ENCODE results near the gene TRPV3. TPM values are rescaled to one million over a fixed set of nuclear protein-coding genes. Genes with fewer than 3 reads are reported as not detected.
A peak's percentile ranks its signal among the peaks of the same experiment; 100 is the strongest.

TRPV3 gene
- total and polyA plus RNA-seq, 2 of the 8 experiments (the other 6 are each of a cell fraction or from before 2014, with no cell fraction given), result 0.56 to 1.0 TPM

DNA sequence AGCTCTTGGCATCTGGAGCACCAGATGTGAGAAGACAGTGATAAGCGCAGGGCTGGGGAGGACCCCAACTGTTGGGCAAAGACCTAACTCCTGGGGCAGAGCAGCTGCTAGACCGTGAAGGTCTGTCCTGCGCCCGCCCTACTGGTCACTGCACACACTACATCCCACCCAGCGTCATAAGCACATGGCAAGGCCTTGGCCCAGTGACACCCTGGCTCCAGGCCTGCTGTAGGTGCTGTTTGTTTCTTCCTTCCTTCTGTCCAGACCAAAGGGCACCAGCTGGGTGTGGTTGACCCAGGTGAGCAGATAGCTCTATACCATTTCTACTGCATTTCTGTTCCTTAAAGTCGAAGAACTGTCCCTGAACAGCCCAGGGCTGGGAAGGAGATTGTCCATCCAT, 6.4 kb downstream of the TRPV3 start:
- no peaks in the 10 kb centered on the region for H3K79me1 ChIP-seq (ENCODE audit: low read depth, low read length)
- H3K18ac ChIP-seq (ENCODE audit: extremely low read depth, low read length), result no peak overlapping the region
- no peak overlapping the region for H3K14ac ChIP-seq (ENCODE audit: insufficient read length)
- DNase-seq (ENCODE audit: low read depth in 1 of 2, low spot score in 2 of 2), result no peak
- no peak overlapping the region for H3K56ac ChIP-seq (replicated peaks; ENCODE audit: insufficient read length, low read depth, low read length)
- H4K91ac ChIP-seq (replicated peaks; ENCODE audit: insufficient read length, low read length), result no peak overlapping the region
- H4K20me1 ChIP-seq (replicated peaks in 1 of 2; ENCODE audit: control insufficient read depth in 1 of 2, insufficient read depth in 2 of 2, low read length in 2 of 2), result peaks cover 0 to 4% of the 10 kb centered on the region in 2 experiments
- H3K79me2 ChIP-seq (ENCODE audit: control insufficient read depth in 1 of 2, insufficient read depth in 2 of 2, low read length in 2 of 2), result no peaks in the 10 kb centered on the region
- no peaks in the 10 kb centered on the region for H3K27me3 ChIP-seq (replicated peaks in 1 of 4; ENCODE audit: control insufficient read depth in 3 of 4, extremely low read depth in 1 of 4, insufficient read depth in 3 of 4, low read length in 3 of 4)
- H2BK12ac ChIP-seq (ENCODE audit: low read depth, low read length), result no peak overlapping the region
- FAIRE-seq, result no peak
- no peaks in the 10 kb centered on the region for H3K4me1 ChIP-seq (replicated peaks in 1 of 4; ENCODE audit: control insufficient read depth in 3 of 4, insufficient read depth in 4 of 4, low read length in 3 of 4)
- peaks cover 7% of the 10 kb centered on the region; the same call in 1 of the 2 replicates for H3K23me2 ChIP-seq (ENCODE audit: low read depth, low read length)
- H3K4me2 ChIP-seq (ENCODE audit: insufficient read depth in 1 of 2, low read depth in 2 of 2, low read length in 2 of 2), result no peak overlapping the region
- H3K4ac ChIP-seq (replicated peaks; ENCODE audit: insufficient read length, low read depth, low read length), result no peak overlapping the region
- H3K23ac ChIP-seq (ENCODE audit: insufficient read length), result no peak overlapping the region
- CTCF ChIA-PET (ENCODE audit: partially characterized antibody), result interaction anchor here (0.6 to 2.2 kb wide), 9 partner anchors 10 to 765 kb away, joined by 3 to 6 read pairs (median 5); no protein-coding TSS in a partner anchor
- no peak overlapping the region for H3K9ac ChIP-seq (replicated peaks in 1 of 4; ENCODE audit: extremely low read depth in 1 of 4, low read depth in 3 of 4, low read length in 3 of 4)
- H2BK15ac ChIP-seq (ENCODE audit: low read length), result no peak overlapping the region
- no peak overlapping the region for H2BK5ac ChIP-seq (ENCODE audit: low read depth, low read length)
- no peak overlapping the region for H3K27ac ChIP-seq (ENCODE audit: low read depth, low read length)
- H4K5ac ChIP-seq (ENCODE audit: insufficient read length, low read depth, low read length), result no peak overlapping the region
- no peak overlapping the region for H4K8ac ChIP-seq (ENCODE audit: extremely low read depth, insufficient read depth, low read length)
- no peak overlapping the region for H2BK20ac ChIP-seq (ENCODE audit: low read length)
- H3K9me3 ChIP-seq (ENCODE audit: insufficient read depth in 2 of 2, low read depth in 1 of 2, low read length in 1 of 2), result no peaks in the 10 kb centered on the region
- POLR2A ChIA-PET (ENCODE audit: partially characterized antibody), result no interaction called here
- TF ChIP-seq, protein P1, sequence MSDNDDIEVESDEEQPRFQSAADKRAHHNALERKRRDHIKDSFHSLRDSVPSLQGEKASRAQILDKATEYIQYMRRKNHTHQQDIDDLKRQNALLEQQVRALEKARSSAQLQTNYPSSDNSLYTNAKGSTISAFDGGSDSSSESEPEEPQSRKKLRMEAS (IDR thresholded peaks at IDR 0.05), result peak; percentile 85
- TF ChIP-seq, protein P2, sequence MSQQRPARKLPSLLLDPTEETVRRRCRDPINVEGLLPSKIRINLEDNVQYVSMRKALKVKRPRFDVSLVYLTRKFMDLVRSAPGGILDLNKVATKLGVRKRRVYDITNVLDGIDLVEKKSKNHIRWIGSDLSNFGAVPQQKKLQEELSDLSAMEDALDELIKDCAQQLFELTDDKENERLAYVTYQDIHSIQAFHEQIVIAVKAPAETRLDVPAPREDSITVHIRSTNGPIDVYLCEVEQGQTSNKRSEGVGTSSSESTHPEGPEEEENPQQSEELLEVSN (IDR thresholded peaks at IDR 0.05), result peak; percentile 60
- TF ChIP-seq TCF12 (IDR thresholded peaks at IDR 0.05; ENCODE audit: low read depth, low read length) (no peak), ZNF274 (IDR thresholded peaks at IDR 0.05; ENCODE audit: borderline replicate concordance, extremely low read depth, low read length) (no peak), RAD21 (IDR thresholded peaks at IDR 0.05 in 1 of 2, conservative IDR thresholded peaks at IDR 0.05 in 1 of 2; ENCODE audit: low read depth in 2 of 2, low read length in 2 of 2) (peak in 1 of 2 experiments; percentile 30; a peak in 1 of 4 replicates)
- TF ChIP-seq, protein P3, sequence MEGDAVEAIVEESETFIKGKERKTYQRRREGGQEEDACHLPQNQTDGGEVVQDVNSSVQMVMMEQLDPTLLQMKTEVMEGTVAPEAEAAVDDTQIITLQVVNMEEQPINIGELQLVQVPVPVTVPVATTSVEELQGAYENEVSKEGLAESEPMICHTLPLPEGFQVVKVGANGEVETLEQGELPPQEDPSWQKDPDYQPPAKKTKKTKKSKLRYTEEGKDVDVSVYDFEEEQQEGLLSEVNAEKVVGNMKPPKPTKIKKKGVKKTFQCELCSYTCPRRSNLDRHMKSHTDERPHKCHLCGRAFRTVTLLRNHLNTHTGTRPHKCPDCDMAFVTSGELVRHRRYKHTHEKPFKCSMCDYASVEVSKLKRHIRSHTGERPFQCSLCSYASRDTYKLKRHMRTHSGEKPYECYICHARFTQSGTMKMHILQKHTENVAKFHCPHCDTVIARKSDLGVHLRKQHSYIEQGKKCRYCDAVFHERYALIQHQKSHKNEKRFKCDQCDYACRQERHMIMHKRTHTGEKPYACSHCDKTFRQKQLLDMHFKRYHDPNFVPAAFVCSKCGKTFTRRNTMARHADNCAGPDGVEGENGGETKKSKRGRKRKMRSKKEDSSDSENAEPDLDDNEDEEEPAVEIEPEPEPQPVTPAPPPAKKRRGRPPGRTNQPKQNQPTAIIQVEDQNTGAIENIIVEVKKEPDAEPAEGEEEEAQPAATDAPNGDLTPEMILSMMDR (IDR thresholded peaks at IDR 0.05; ENCODE audit: control extremely low read depth in 1 of 3, insufficient read depth in 1 of 3, low read depth in 1 of 3, low read length in 3 of 3), result peak in 2 of 3 experiments; percentile 44 to 48; a peak in 2 of 4 replicates
- H3K36me3 ChIP-seq (ENCODE audit: control insufficient read depth in 2 of 4, insufficient read depth in 4 of 4, low read length in 3 of 4), result no peaks in the 10 kb centered on the region
- no peak overlapping the region for H2BK120ac ChIP-seq (replicated peaks; ENCODE audit: low read depth, low read length)
- 90% methylated on average over 6 of the region's 6 CpGs; no CpG with 5 or more reads in 1 of the 2 experiments for WGBS, 2 experiments (ENCODE audit: extremely low coverage in 1 of 2, insufficient coverage in 1 of 2, insufficient read length in 1 of 2, insufficient replicate concordance in 2 of 2, low coverage in 1 of 2, low lambda C conversion rate in 2 of 2, missing lambda C conversion rate in 1 of 2)
- H2AK5ac ChIP-seq (ENCODE audit: low read depth, low read length), result no peak overlapping the region
- H2AFZ ChIP-seq (ENCODE audit: low read length), result no peak overlapping the region
- H3K4me3 ChIP-seq (ENCODE audit: extremely low read depth in 1 of 4, insufficient read depth in 2 of 4, low read depth in 3 of 4, low read length in 4 of 4), result no peak overlapping the region

Data from H1 (cell line).